SJCRH30 (cell line): ENCODE data around the gene FXYD2. TPM values are rescaled to one million over a fixed set of nuclear protein-coding genes. Genes with fewer than 3 reads are reported as not detected.
A peak's percentile ranks its signal among the peaks of the same experiment; 100 is the strongest.

Source experiments
- DNase-seq, 2 experiments: peaks; one replicate each; pipeline ENCODE4 v3.0.0-alpha.2; 2015 to 2020
- H3K27ac ChIP-seq: fragments of 250-450 bp; sonication (Bioruptor Pico); 2 replicates; pipeline ENCODE4 v1.5.1; 2020; ENCODE audit warnings: mild to moderate bottlenecking, moderate library complexity
- H3K27me3 ChIP-seq: fragments of 250-450 bp; sonication (Bioruptor Pico); 2 replicates; pipeline ENCODE4 v1.5.1; 2020; ENCODE audit warnings: mild to moderate bottlenecking, moderate library complexity
- H3K36me3 ChIP-seq: fragments of 250-450 bp; sonication (Bioruptor Pico); 2 replicates; pipeline ENCODE4 v1.5.1; 2020; ENCODE audit warnings: mild to moderate bottlenecking, moderate library complexity
- H3K4me1 ChIP-seq: fragments of 250-450 bp; sonication (Bioruptor Pico); 2 replicates; pipeline ENCODE4 v1.5.1; 2020; ENCODE audit warnings: mild to moderate bottlenecking, moderate library complexity
- H3K4me3 ChIP-seq: fragments of 250-450 bp; sonication (Bioruptor Pico); 2 replicates; pipeline ENCODE4 v1.5.1; 2020; ENCODE audit warnings: mild to moderate bottlenecking, moderate library complexity
- H3K9me3 ChIP-seq: fragments of 250-450 bp; sonication (Bioruptor Pico); replicated peaks from 2 replicates; pipeline ENCODE4 v1.5.1; 2020; ENCODE audit warnings: mild to moderate bottlenecking, moderate library complexity
- total RNA-seq: library from RNA; depleted of rRNA; stranded (reverse); fragments of >200 nt; shearing (Covaris generic); gene quantifications from 2 replicates; pipeline ENCODE4 v1.2.3, GENCODE V29; 2014

Gene FXYD2
- total RNA-seq, 1 experiment from 2014 or later, result 0.14 TPM

GRCh38 chr11:117823294-117823945 lies 1.1 kb downstream of the FXYD2 start:
- no peak for DNase-seq
- no peaks in the 10 kb centered on the region for H3K9me3 ChIP-seq
- H3K27ac ChIP-seq, result no peak overlapping the region
- H3K4me3 ChIP-seq, result no peak overlapping the region
- H3K27me3 ChIP-seq, result no peaks in the 10 kb centered on the region
- H3K4me1 ChIP-seq, result peaks cover 17% of the 10 kb centered on the region
- H3K36me3 ChIP-seq, result no peaks in the 10 kb centered on the region

- Histone ChIP-seq H3K27me3 (no peaks in the 10 kb centered on the region), H3K27ac (no peak overlapping the region), H3K36me3 (no peaks in the 10 kb centered on the region), H3K4me3 (no peak overlapping the region), H3K4me1 (peaks cover 8% of the 10 kb centered on the region), H3K9me3 (no peaks in the 10 kb centered on the region)
- peak; percentile 32 to 48 for DNase-seq
These were observed 2.2 kb downstream of the FXYD2 start for GRCh38 chr11:117822074-117823033.

DNA sequence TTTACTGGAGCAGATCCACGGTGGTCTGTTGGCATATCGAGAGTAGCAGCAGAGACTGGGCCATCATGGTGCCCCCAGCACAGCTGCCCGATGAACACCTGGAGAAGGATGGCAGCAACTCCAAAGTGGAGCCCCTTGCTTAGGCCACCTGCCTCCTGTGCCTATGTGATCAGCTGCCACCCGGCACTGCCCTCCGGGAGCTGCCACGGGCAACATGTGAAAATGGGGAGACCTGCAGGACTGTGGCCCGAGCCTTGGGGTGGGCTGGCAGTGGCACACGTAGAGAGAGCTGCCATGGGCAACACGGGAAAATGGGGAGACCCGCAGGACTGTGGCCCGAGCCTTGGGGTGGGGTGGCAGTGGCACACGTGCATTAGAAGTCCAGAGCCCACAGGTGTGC lies 3.1 kb downstream of the FXYD2 start:
- Histone ChIP-seq H3K4me1 (peaks cover 14% of the 10 kb centered on the region), H3K27me3 (no peaks in the 10 kb centered on the region), H3K9me3 (no peaks in the 10 kb centered on the region), H3K36me3 (no peaks in the 10 kb centered on the region), H3K4me3 (no peak overlapping the region), H3K27ac (no peak overlapping the region)
- no peak for DNase-seq

- DNase-seq, result no peak
- H3K36me3 ChIP-seq, result no peaks in the 10 kb centered on the region
- no peaks in the 10 kb centered on the region for H3K27me3 ChIP-seq
- H3K4me3 ChIP-seq, result no peak overlapping the region
- H3K27ac ChIP-seq, result no peak overlapping the region
- H3K9me3 ChIP-seq, result no peaks in the 10 kb centered on the region
- peaks cover 14% of the 10 kb centered on the region for H3K4me1 ChIP-seq
These were observed 4.0 kb downstream of the FXYD2 start for GRCh38 chr11:117820516-117820915.

- Histone ChIP-seq H3K4me3 (no peak overlapping the region), H3K4me1 (peaks cover 14% of the 10 kb centered on the region), H3K27ac (no peak overlapping the region), H3K36me3 (no peaks in the 10 kb centered on the region), H3K27me3 (no peaks in the 10 kb centered on the region), H3K9me3 (no peaks in the 10 kb centered on the region)
- DNase-seq, result no peak
These were observed 4.5 kb downstream of the FXYD2 start for GRCh38 chr11:117820071-117820470.

GRCh38 chr11:117819096-117820040 lies 5.2 kb downstream of the FXYD2 start:
- Histone ChIP-seq H3K36me3 (no peaks in the 10 kb centered on the region), H3K27me3 (no peaks in the 10 kb centered on the region), H3K4me3 (no peak overlapping the region), H3K27ac (no peak overlapping the region), H3K4me1 (peaks cover 14% of the 10 kb centered on the region), H3K9me3 (no peaks in the 10 kb centered on the region)
- DNase-seq, result peak; percentile 59 to 83

GRCh38 chr11:117818041-117818873 lies 6.3 kb downstream of the FXYD2 start:
- Histone ChIP-seq H3K27ac (no peak overlapping the region), H3K4me1 (peaks cover 7% of the 10 kb centered on the region; the same call in 1 of the 2 replicates), H3K36me3 (no peaks in the 10 kb centered on the region), H3K4me3 (no peak overlapping the region), H3K27me3 (no peaks in the 10 kb centered on the region), H3K9me3 (no peaks in the 10 kb centered on the region)
- DNase-seq, result no peak

GRCh38 chr11:117817368-117818040 lies 7.0 kb downstream of the FXYD2 start:
- DNase-seq, result peak; percentile 53 to 79

GRCh38 chr11:117816846-117817367 lies 7.6 kb downstream of the FXYD2 start:
- DNase-seq, result no peak
- H3K27me3 ChIP-seq, result no peaks in the 10 kb centered on the region
- H3K36me3 ChIP-seq, result no peaks in the 10 kb centered on the region
- no peaks in the 10 kb centered on the region for H3K9me3 ChIP-seq
- H3K27ac ChIP-seq, result no peak overlapping the region
- peaks cover 7% of the 10 kb centered on the region; the same call in 1 of the 2 replicates for H3K4me1 ChIP-seq
- H3K4me3 ChIP-seq, result no peak overlapping the region

More at GRCh38 chr11:117817368-117818040, 7.0 kb downstream of the FXYD2 start:
- no peaks in the 10 kb centered on the region for H3K36me3 ChIP-seq
- H3K9me3 ChIP-seq, result no peaks in the 10 kb centered on the region
- no peaks in the 10 kb centered on the region for H3K27me3 ChIP-seq
- H3K27ac ChIP-seq, result no peak overlapping the region
- H3K4me1 ChIP-seq, result peaks cover 7% of the 10 kb centered on the region; the same call in 1 of the 2 replicates
- 0 out of 2 replicates have a peak overlapping the region, but pooled peaks have one; percentile 10 for H3K4me3 ChIP-seq

DNA sequence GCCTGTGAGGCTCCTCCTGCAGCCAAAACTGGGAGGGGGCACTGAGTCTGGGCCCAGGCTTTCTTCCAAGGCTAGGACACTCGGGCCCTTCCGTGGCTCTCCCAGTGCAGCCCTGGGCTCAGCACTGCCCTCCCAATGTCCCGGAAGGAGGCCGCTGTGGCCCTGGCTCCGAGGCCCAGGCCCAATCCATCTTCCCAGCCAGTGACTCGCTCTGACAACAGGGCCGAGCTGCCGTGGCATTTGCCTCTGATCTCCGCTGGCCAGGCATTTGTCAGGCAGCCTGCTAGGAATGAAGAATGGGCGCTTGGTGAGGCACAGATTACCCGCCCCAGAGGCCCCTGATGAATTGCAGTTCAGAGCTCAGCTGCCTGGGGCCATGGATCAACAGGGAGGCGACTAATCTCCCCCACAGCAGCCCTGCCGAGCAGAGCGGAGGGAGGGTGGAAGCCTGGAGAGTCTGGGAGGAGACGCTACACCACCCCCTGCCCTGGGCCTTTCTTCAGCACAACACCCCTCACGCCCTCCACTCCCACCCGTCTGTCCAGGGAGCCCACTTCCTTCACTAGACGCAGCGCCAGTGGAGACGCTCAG lies 8.3 kb downstream of the FXYD2 start:
- no peaks in the 10 kb centered on the region for H3K9me3 ChIP-seq
- no peak overlapping the region for H3K4me3 ChIP-seq
- H3K27me3 ChIP-seq, result no peaks in the 10 kb centered on the region
- no peak overlapping the region for H3K27ac ChIP-seq
- H3K36me3 ChIP-seq, result no peaks in the 10 kb centered on the region
- DNase-seq, result peak; percentile 62 to 73
- peaks cover 7% of the 10 kb centered on the region; the same call in 1 of the 2 replicates for H3K4me1 ChIP-seq

DNA sequence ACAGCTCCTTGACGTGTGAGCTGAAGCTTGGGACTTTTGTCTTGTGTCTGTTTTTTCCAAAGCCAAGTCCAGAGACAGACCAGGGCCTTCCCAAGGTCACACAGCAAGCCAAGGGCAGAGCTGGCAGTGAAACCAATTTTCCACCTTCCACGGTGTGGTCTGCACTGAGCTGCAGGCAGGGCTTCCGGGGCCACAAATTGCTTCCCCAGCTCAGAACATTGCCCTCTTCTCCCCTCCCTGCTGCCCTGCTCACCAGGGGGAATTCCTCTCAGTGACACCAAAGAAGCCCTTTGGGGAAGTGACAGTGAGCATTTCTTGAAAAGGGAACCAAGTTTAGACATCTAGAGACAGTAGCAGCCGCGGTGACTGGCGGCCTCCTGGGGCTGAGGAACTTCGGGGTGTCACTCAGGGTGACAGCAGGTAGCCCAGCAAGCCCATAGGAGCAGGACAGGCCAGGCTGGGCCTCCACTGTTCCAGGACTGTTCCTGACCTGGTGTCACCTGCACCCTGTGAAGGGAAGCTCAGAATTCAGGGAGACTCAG lies 9.2 kb downstream of the FXYD2 start:
- Histone ChIP-seq H3K27ac (no peak overlapping the region), H3K36me3 (no peaks in the 10 kb centered on the region), H3K9me3 (no peaks in the 10 kb centered on the region), H3K27me3 (no peaks in the 10 kb centered on the region), H3K4me3 (no peak overlapping the region), H3K4me1 (peaks cover 7% of the 10 kb centered on the region; the same call in 1 of the 2 replicates)
- DNase-seq, result no peak

DNA sequence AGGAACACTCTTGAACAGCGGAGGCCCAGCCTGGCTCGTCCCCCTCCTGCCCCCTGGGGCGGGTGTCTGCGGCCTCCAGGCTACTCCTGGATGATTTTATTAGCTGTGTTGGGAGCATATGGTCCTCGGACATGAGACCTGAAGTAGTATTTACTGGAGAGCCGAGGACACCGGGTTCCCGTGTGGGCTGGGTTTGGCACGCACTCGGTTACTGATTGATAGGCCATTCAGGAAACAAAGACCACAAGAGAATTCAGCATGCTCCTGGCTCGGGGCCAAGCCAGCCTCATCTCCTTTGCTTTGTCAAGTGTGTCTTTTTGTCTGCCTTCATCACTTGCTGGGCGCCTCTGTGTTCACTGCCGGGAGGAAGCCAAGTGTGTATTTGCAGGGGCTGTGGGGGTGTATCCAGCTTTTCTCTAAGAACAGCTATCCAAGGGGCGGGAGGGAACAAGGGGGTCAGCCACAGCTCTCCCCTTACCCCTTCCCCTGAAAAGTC lies 9.7 kb downstream of the FXYD2 start:
- no peaks in the 10 kb centered on the region for H3K9me3 ChIP-seq
- H3K4me3 ChIP-seq, result no peak overlapping the region
- no peaks in the 10 kb centered on the region for H3K27me3 ChIP-seq
- no peak overlapping the region for H3K27ac ChIP-seq
- no peaks in the 10 kb centered on the region for H3K36me3 ChIP-seq
- peaks cover 7% of the 10 kb centered on the region; the same call in 1 of the 2 replicates for H3K4me1 ChIP-seq
- DNase-seq, result no peak
